Breast epithelium (tissue), 3 donors: ENCODE measurements around the gene TNK1.

Experiments
- CTCF ChIP-seq, 3 donors: fragments of 450-650 bp; IDR thresholded peaks; one replicate each; pipeline ENCODE4 v1.5.1; 2016 to 2017; ENCODE audit warnings: antibody characterized with exemption in 3 of 3, mild to moderate bottlenecking in 3 of 3, moderate library complexity in 3 of 3
- POLR2AphosphoS5 ChIP-seq, 3 donors: sonication (generic); formaldehyde crosslinking; IDR thresholded peaks; one replicate each; pipeline ENCODE4 v1.6.1; 2017; ENCODE audit warnings: antibody characterized with exemption in 3 of 3

- TF ChIP-seq CTCF (IDR thresholded peaks at IDR 0.05) (no peak), POLR2AphosphoS5 (IDR thresholded peaks at IDR 0.05) (no peak)
Observed at GRCh38 chr17:7417056-7417655, 36.3 kb downstream of the TNK1 start.
